Loucy (cell line): ENCODE data around the gene UBE2U.

ENCODE experiments used
- EZH2phosphoT487 ChIP-seq: fragments of 200-600 bp; IDR thresholded peaks from 2 replicates; pipeline ENCODE4 v1.6.1; 2018; ENCODE audit warnings: antibody characterized with exemption, mild to moderate bottlenecking, moderate library complexity, borderline replicate concordance
- TF ChIP-seq, protein P1 (sequence below): fragments of 200-600 bp; sonication (generic); conservative IDR thresholded peaks from 2 replicates; pipeline ENCODE4 v1.5.1; 2014; ENCODE audit warnings: mild to moderate bottlenecking, antibody characterized with exemption, low read length

DNA sequence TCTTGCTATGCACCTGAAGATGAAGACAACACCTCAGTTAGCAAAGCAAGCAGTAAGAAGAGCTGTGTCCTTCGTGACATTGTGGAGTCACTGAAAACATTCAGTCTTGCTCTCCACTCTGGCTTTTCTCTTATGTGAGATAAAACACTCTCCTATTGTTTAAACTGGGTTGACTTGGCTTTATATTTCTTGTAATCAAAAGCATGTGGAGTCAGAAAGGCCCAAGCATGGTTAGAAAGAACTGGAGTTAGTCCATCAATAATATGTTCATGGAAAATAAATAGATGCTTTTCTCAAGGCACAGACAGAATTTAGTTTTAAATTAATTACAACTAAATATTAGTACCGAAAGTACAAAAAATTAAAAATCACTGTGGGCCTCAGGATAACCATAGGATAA is 61.7 kb downstream of the UBE2U start:
- TF ChIP-seq, protein P1, sequence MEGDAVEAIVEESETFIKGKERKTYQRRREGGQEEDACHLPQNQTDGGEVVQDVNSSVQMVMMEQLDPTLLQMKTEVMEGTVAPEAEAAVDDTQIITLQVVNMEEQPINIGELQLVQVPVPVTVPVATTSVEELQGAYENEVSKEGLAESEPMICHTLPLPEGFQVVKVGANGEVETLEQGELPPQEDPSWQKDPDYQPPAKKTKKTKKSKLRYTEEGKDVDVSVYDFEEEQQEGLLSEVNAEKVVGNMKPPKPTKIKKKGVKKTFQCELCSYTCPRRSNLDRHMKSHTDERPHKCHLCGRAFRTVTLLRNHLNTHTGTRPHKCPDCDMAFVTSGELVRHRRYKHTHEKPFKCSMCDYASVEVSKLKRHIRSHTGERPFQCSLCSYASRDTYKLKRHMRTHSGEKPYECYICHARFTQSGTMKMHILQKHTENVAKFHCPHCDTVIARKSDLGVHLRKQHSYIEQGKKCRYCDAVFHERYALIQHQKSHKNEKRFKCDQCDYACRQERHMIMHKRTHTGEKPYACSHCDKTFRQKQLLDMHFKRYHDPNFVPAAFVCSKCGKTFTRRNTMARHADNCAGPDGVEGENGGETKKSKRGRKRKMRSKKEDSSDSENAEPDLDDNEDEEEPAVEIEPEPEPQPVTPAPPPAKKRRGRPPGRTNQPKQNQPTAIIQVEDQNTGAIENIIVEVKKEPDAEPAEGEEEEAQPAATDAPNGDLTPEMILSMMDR: no peak
- TF ChIP-seq EZH2phosphoT487: no peak
